Subcutaneous preadipocyte (primary cell): ENCODE measurements around the gene RP9. TPM values are rescaled to one million over a fixed set of nuclear protein-coding genes. Genes with fewer than 3 reads are reported as not detected.

Experiments
- small RNA-seq: library from RNA; depleted of rRNA; stranded (forward); fragments of <200 nt; gene quantifications from one replicate; pipeline ENCODE3, GENCODE V24; 2012
- total RNA-seq: library from RNA; depleted of rRNA; stranded (reverse); fragments of >200 nt; gene quantifications from 2 replicates; pipeline ENCODE4 v1.2.3, GENCODE V29; 2012

The RP9 gene, protein sequence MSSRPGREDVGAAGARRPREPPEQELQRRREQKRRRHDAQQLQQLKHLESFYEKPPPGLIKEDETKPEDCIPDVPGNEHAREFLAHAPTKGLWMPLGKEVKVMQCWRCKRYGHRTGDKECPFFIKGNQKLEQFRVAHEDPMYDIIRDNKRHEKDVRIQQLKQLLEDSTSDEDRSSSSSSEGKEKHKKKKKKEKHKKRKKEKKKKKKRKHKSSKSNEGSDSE
- total RNA-seq = 3.7 and 7.6 TPM in 2 replicates

DNA sequence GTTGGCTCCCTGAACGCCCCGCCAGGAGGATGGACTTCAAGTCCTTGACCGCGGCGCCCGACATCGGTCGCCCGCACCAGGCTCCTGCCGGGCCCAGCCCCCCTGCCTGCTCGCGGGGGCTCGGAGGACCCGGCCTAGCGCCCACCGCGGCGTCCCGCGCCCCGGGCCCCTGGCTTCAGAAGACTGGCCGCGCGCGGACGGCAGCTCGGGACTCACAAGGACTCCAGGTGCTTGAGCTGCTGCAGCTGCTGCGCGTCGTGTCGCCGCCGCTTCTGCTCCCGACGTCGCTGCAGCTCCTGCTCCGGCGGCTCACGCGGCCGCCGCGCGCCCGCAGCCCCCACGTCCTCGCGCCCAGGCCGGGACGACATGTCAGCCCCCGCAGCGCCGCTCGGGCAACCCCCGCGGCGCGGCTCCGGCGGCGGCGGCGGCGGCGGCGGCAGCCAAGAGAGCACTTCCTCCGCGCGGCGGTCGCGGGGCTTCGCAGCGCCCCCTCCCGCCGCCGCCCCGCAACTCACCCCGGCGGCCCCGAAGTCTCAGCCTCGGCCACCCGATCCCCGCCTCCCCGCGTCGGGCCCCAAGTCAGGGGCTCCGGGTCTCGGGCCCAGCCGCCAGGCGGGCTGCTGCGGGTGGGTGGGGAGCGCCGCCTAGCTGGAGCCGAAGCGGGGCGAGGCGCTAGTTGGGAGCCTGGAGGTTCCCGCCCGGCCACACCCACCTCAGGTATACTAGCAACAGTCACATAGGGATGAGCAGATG is at the start of gene RP9:
Gene RP9, minus strand, starts transcription at position 400 of the 753 bp plus-strand sequence. Its CDS starts 32 bp downstream, at position 368.

GRCh38 chr7:33128990-33129805 is 20.0 kb upstream of the RP9 start, which contains the start of gene BBS9:
BBS9 (plus strand) TSS chr7:33129564; CDS start chr7:33146253, 16,689 bp downstream.

DNA sequence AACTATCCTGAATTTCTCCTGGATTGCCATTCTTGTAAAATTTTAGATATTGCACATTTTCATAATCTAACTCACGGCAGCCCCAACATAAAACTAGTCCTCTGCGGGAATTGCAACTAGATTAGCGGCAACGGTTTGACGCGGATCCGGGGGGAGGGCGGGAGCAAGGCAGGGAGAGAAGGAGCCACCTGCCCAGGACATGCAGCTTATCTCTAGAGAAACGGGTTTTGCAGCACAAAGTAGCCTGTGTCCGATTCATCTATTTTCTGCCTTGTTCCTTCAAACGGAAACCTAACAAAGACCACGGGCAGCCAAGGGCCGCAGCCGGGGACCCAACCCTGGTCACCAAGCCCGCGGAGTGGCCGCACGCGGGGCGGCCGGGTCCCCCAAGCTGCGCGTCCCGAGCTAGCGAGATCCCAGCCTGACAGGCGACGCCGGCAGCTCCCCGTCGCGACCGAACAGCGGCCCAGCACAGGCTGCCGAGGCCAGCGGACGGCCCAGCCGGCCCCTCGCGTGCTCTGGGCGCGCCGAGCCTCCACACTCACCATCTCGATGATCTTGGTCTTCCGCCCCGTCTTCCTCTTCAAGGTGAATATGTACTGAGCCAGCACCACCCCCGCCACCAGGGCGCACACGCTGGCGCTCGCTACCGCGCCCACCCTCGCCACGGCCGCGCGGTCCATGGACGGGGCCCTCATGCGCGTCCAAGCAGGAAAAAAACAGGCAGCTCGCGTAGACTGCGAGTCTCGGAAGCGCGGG is 47.0 kb downstream of the RP9 start, which contains the start of gene NT5C3A:
Gene NT5C3A, minus strand, starts transcription at position 754 of the 759 bp plus-strand sequence. Its CDS starts 71 bp downstream, at position 683.

Small RNAs within 50 kb of the gene (small RNA-seq; reads per million reads assigned to genes)
- 0.16 reads per million for gene AC074338.1
- not detected for gene RN7SL505P

Other genes with a start within 250 kb of the RP9 start
- gene KBTBD2, start 217.6 kb downstream of the RP9 start, total RNA-seq = 25.0 and 34.4 TPM in 2 replicates
- 159 and 248 TPM in 2 replicates for gene FKBP9, start 152.0 kb downstream of the RP9 start, total RNA-seq
- 16.5 and 19.7 TPM in 2 replicates for gene NT5C3A, start 46.6 kb downstream of the RP9 start, total RNA-seq
- 19.4 and 24.3 TPM in 2 replicates for gene BBS9, start 20.2 kb upstream of the RP9 start, total RNA-seq